NB4 (cell line): ENCODE measurements around the gene GLB1L3.

Experiments used
- MAX ChIP-seq: IDR thresholded peaks from 2 replicates; pipeline ENCODE4 v1.6.1; 2011; ENCODE audit warnings: low read depth, low read length
- MYC ChIP-seq: IDR thresholded peaks from 2 replicates; pipeline ENCODE4 v1.6.1; 2011; ENCODE audit warnings: low read depth, low read length
- POLR2A ChIP-seq: IDR thresholded peaks from 2 replicates; pipeline ENCODE4 v1.6.1; 2011; ENCODE audit warnings: mild to moderate bottlenecking; ENCODE audit not compliant: insufficient read length; ENCODE audit errors: extremely low read depth
- TF ChIP-seq, protein P1 (sequence below): IDR thresholded peaks from one replicate; pipeline ENCODE4 v1.5.1; 2012; ENCODE audit warnings: low read depth, low read length

DNA sequence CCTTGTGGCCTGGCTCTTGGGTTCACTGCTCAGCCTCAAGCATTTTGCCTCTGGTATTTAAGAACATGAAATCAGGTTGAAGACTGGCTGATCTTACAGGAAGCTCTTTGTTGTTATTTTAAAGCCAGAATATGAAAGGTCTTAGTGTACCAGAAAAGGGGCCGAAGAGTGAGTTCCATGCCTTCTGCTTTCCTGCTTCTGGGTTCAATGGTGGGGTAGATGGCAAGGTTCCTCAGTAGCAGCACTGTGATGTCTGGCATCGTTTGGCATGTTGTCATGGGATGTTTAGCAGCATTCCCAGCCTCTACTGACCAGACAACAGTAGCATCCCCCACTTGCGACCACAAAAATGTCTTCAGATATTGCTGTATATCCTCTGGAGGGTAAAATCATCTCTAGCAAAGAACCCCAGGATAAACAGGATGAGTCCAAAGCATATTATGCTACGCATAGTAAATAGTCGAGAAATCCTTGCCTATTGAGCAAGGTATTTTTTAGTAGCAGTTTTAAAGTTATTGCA, 49.3 kb upstream of the GLB1L3 start:
- TF ChIP-seq, protein P1, sequence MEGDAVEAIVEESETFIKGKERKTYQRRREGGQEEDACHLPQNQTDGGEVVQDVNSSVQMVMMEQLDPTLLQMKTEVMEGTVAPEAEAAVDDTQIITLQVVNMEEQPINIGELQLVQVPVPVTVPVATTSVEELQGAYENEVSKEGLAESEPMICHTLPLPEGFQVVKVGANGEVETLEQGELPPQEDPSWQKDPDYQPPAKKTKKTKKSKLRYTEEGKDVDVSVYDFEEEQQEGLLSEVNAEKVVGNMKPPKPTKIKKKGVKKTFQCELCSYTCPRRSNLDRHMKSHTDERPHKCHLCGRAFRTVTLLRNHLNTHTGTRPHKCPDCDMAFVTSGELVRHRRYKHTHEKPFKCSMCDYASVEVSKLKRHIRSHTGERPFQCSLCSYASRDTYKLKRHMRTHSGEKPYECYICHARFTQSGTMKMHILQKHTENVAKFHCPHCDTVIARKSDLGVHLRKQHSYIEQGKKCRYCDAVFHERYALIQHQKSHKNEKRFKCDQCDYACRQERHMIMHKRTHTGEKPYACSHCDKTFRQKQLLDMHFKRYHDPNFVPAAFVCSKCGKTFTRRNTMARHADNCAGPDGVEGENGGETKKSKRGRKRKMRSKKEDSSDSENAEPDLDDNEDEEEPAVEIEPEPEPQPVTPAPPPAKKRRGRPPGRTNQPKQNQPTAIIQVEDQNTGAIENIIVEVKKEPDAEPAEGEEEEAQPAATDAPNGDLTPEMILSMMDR: no peak
- TF ChIP-seq POLR2A: no peak
- TF ChIP-seq MAX: no peak
- no peak for TF ChIP-seq MYC
